Naive B cell (primary cell): Measurements from ENCODE around the gene C4orf36. TPM values are rescaled to one million over a fixed set of nuclear protein-coding genes. Genes with fewer than 3 reads are reported as not detected.

ENCODE experiments used
- ATAC-seq, 2 donors: fragments of 150-1000 bp; cut with Tn5 transposase; 2 replicates each; pipeline ENCODE4 v1.10.0; 2021; ENCODE audit warnings: low read depth in 2 of 2, mild to moderate bottlenecking in 2 of 2, moderate library complexity in 2 of 2
- DNase-seq: peaks from one replicate; pipeline ENCODE4 v3.0.0; 2022
- H3K27ac Mint-ChIP-seq, 6 donors: one replicate each; pipeline ENCODE4 v1.8.0; 2020 to 2022; ENCODE audit warnings: mild to moderate bottlenecking in 6 of 6, mixed read lengths in 6 of 6, moderate library complexity in 5 of 6, inconsistent platforms in 2 of 6
- H3K27me3 Mint-ChIP-seq, 3 donors: one replicate each; pipeline ENCODE4 v1.8.0; 2021 to 2022; ENCODE audit warnings: mixed read lengths in 3 of 3, mild to moderate bottlenecking in 1 of 3
- H3K36me3 Mint-ChIP-seq, 2 donors: one replicate each; pipeline ENCODE4 v1.8.0; 2020 to 2022; ENCODE audit warnings: mixed read lengths in 2 of 2, inconsistent platforms in 1 of 2, mild to moderate bottlenecking in 1 of 2
- H3K4me1 Mint-ChIP-seq, 3 donors: one replicate each; pipeline ENCODE4 v1.8.0; 2020 to 2022; ENCODE audit warnings: mixed read lengths in 3 of 3, inconsistent platforms in 1 of 3, mild to moderate bottlenecking in 1 of 3, moderate library complexity in 1 of 3
- H3K4me3 Mint-ChIP-seq, 8 donors: one replicate each; pipeline ENCODE4 v1.8.0; 2020 to 2022; ENCODE audit warnings: mild to moderate bottlenecking in 8 of 8, mixed read lengths in 8 of 8, moderate library complexity in 8 of 8, inconsistent platforms in 2 of 8
- H3K9me3 Mint-ChIP-seq, 7 donors: one replicate each; pipeline ENCODE4 v1.8.0; 2020 to 2022; ENCODE audit warnings: mixed read lengths in 7 of 7, mild to moderate bottlenecking in 5 of 7, inconsistent platforms in 2 of 7, moderate library complexity in 1 of 7
- polyA plus RNA-seq, 6 donors: library from polyadenylated mRNA; unstranded; fragments of 300-500 nt; fragmentation: Illumina TruSeq; gene quantifications; one replicate each; pipeline ENCODE4 v1.2.3, GENCODE V29; 2021; ENCODE audit warnings: low read depth in 6 of 6

The C4orf36 gene
- polyA plus RNA-seq, 6 donors from 2014 or later, result not detected

DNA sequence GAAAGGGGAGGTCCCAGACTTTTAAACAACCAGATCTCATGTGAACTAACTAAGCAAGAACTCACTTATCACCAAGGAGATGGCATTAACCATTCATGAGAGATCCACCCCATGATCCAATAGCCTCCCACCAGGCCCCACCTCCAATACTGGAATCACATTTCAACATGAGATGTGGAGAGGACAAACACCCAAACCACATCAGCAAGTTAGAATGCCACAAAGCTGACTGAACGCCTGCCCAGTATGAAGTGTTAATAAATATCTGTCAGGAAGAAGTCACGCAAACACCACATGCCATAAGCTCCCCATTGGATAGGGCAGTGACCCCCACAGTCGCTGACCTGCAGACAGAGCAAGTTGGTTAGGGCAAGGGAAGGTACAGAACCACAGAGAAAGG lies 57.3 kb downstream of the C4orf36 start:
- H3K9me3 Mint-ChIP-seq, result no peaks in the 10 kb centered on the region
- H3K27me3 Mint-ChIP-seq, result peaks cover 0 to 5% (median 0%) of the 10 kb centered on the region in 3 donors
- H3K36me3 Mint-ChIP-seq, result no peaks in the 10 kb centered on the region
- no peak overlapping the region for H3K4me3 Mint-ChIP-seq
- H3K27ac Mint-ChIP-seq, result no peak overlapping the region
- H3K4me1 Mint-ChIP-seq, result no peaks in the 10 kb centered on the region
- ATAC-seq, result no peak
- DNase-seq, result no peak

DNA sequence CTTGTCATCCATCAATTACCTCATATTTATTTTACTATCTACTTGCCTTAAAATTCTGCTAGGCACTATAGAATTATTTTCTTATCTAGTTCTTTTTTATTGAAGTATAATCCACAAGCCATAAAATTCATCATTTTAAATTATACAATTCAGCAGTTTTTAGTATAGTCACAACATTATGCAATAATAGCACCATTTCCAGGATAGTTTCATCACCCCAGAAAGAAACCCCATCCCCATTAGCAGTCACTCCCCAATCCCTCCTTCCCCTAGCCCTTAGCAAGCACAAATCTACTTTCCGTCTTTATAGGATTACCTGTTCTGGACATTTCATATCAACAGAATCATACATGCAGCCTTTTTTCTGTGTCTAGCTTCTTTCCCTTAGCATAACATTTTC lies 58.6 kb downstream of the C4orf36 start:
- H3K4me1 Mint-ChIP-seq, result no peaks in the 10 kb centered on the region
- peaks cover 0 to 5% (median 0%) of the 10 kb centered on the region in 3 donors for H3K27me3 Mint-ChIP-seq
- no peaks in the 10 kb centered on the region for H3K9me3 Mint-ChIP-seq
- H3K4me3 Mint-ChIP-seq, result peak overlapping the region in 1 of 8 donors; percentile 6
- H3K27ac Mint-ChIP-seq, result no peak overlapping the region
- ATAC-seq (no peak), DNase-seq (no peak)
- no peaks in the 10 kb centered on the region for H3K36me3 Mint-ChIP-seq

DNA sequence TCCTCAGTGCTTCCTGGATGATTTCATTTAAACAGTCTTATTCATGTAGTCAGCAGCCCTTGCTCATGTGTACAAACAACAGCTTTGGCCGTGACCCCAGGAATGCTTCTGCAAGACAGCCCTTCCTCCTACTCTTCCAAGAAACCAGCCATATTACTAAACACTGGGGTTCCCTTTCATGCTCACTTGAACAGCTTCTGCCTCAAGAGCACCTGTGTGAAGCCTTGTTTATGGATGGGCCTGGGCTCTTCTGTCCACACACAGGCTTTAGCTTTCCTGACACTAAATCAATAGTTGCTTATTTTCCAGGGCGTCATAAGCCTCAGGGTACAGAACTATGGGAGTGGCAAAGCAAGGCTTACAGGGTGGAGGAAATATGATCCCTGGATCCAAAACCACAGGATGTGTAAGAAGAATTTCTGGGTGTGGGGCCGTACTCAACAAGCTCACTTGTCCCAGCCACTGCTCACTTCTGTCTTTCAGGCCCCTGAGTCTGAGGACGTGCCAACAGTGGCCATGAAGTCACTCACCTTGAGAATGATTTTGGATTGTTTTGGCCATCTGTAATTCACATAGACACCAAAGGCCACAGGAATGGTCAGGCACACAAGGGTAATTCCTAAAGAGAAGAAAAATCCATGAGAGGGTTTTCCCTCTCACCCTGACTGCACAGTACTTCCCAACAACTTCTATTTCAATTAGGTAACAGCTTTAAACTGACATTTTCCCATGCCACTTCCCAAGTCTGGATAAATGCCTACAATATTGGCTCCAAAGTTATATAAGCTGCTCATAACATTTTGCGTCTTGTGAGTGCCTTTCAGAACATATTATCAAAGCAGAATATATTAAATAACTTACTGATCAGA lies 60.7 kb downstream of the C4orf36 start:
- H3K27me3 Mint-ChIP-seq, result no peaks in the 10 kb centered on the region
- no peaks in the 10 kb centered on the region for H3K9me3 Mint-ChIP-seq
- H3K4me3 Mint-ChIP-seq, result no peak overlapping the region
- ATAC-seq (no peak), DNase-seq (no peak)
- H3K4me1 Mint-ChIP-seq, result no peaks in the 10 kb centered on the region
- no peaks in the 10 kb centered on the region for H3K36me3 Mint-ChIP-seq
- no peak overlapping the region for H3K27ac Mint-ChIP-seq

Other genes with a start within 250 kb of the C4orf36 start
- not detected for gene SLC10A6, start 43.0 kb downstream of the C4orf36 start, polyA plus RNA-seq
- gene AFF1, start 42.6 kb upstream of the C4orf36 start, polyA plus RNA-seq, result 10 to 100 TPM; 33.1 to 72.0 (median 55.4) TPM